Choroid plexus epithelial cell (primary cell): ENCODE measurements around the gene TNFRSF11A.

Experiments used
- DNase-seq: peaks from one replicate; pipeline ENCODE4 v3.0.0-alpha.2; 2010; ENCODE audit warnings: low read depth
- H3K4me3 ChIP-seq: 2 replicates; pipeline ENCODE4 v1.5.1; 2011; ENCODE audit warnings: low read depth, mild to moderate bottlenecking, control low read depth, low read length, moderate library complexity
- TF ChIP-seq, protein P1 (sequence below): conservative IDR thresholded peaks from 2 replicates; pipeline ENCODE4 v1.5.1; 2011; ENCODE audit warnings: low read depth, mild to moderate bottlenecking, control low read depth, inconsistent platforms, low read length, moderate library complexity

The TNFRSF11A gene

DNA sequence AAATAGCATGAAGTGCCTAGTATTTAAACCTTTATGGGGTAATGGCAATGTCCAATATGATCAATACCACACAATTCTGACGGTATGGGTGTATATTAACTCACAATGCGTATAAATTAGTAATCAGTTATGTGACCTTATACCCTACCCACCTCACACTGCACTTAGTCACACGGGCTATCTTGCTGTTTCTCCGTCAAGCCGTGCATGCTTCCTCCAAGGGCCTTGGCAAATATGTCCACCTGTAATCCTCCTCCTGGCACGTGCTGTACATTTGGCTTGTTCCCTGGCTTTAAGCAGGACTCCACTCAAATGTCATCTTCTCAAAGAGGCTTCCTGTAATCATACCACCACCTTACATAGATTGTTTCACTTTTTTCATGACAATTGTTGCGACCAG is 12.2 kb downstream of the TNFRSF11A start:
- no peak overlapping the region for H3K4me3 ChIP-seq
- TF ChIP-seq, protein P1, sequence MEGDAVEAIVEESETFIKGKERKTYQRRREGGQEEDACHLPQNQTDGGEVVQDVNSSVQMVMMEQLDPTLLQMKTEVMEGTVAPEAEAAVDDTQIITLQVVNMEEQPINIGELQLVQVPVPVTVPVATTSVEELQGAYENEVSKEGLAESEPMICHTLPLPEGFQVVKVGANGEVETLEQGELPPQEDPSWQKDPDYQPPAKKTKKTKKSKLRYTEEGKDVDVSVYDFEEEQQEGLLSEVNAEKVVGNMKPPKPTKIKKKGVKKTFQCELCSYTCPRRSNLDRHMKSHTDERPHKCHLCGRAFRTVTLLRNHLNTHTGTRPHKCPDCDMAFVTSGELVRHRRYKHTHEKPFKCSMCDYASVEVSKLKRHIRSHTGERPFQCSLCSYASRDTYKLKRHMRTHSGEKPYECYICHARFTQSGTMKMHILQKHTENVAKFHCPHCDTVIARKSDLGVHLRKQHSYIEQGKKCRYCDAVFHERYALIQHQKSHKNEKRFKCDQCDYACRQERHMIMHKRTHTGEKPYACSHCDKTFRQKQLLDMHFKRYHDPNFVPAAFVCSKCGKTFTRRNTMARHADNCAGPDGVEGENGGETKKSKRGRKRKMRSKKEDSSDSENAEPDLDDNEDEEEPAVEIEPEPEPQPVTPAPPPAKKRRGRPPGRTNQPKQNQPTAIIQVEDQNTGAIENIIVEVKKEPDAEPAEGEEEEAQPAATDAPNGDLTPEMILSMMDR, result no peak
- no peak for DNase-seq

DNA sequence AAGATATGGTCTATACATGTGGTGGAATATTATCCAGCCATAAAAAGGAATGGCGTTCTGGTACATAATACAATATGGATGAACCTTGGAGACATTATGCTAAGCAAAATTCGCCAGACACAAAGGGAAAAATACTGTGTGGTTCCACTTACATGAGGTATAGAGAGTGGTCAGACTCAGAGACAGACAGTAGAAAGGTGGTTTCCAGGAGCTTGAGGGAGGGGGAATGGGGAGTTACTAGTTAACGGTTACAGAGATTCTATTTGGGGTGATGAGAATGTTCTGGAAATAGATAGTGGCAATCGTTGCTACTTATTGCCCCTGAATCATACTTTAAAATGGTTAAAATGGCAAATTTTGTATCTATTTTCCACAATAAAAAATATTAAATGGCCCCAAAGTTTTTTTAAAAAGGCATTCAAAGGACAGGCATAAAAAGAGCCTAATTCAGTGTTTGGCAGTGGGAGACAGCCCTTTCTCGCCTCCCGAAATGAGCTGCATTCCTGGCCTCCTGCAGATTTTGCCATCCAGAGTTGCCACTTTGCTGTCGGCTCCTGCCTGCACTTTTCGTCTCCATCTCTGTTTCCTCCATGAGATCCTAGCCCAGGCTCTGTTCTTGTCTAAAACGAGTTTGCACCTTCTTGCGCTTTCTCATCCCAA is 13.5 kb downstream of the TNFRSF11A start:
- TF ChIP-seq, protein P1, result no peak
- H3K4me3 ChIP-seq, result no peak overlapping the region
- DNase-seq, result no peak

DNA sequence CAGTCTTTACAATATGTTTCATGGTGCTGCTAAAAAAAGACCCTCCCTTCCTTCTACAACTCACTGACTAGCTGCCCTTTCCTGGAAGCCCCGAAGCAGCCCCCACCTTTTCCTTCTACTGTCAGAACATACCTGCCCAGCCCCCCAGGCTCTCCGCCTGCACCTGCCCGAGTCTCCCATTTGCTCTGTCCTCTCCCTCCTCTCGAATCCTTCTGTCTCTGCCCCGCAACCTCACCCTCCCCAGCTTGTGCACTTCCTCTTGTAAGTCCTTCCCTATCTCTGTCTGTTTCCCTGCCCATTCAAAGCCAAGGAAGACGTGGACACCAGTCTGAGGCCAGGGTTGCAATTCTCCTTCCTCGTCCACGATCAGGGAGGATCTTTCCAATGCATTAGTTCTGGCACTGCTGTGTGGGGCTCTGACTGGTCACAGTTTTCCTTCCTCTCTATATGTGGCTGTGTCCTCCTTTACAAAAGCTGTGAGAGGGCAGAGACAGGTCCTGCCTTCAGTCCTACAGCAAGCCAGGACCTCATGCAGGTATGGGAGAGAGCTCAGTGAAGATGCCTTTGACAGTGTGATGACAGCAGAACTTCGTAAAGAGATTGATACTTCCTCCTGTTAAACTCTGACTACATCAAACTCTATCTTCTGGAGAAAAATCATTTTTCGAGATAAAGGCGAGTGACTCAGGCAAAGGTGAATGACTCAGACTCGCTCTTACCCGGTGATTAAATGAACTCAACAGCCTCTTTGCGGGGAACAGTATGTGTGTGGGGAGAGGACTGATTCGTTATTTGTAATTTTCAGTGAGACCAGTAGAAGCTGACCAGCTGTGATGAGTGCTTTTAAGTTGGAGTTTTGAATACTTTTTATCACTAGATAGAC is 14.2 kb downstream of the TNFRSF11A start:
- no peak overlapping the region for H3K4me3 ChIP-seq
- DNase-seq, result peak; percentile 68
- TF ChIP-seq, protein P1, result no peak

DNA sequence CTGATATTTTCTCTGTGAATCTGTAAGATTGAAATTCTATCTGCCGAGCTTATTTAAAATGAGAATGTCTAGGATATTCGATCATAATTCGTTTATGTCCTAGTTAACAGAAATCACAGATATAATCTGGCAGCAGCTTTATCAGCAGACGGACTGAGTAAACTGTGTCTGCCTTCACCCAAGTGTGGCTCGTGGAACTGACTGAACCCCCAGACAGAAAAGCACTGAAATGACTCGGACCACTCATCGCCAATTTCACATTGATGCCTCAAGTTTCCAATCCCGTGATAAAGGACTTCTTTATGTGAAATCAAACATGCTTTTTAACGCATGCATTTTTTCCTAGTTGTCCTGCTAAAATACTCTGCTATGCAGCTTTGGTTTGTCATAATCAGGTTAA is 15.9 kb downstream of the TNFRSF11A start:
- TF ChIP-seq, protein P1, result no peak

DNA sequence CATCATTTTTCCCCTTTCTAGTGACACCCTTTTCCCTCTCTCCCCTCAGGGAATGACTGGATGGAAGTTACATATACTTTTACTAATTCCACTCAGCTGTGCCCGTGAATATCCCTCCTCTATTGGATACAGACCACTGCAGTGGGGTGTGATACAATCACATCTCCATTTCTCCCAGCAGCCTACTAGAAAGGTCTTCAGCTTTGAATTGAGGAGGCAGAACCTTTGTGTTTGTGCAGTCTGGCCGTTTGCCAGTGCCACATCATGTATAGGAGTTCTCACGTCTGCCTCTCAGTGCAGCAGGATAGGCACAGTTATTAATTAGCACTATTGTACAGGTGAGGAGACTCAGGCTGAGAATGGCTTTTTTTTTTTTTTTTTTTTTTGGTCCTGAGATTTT is 16.4 kb downstream of the TNFRSF11A start:
- no peak overlapping the region for H3K4me3 ChIP-seq
- TF ChIP-seq, protein P1, result no peak
- DNase-seq, result no peak

More for the DNA sequence above, 15.9 kb downstream of the TNFRSF11A start:
- DNase-seq, result no peak
- no peak overlapping the region for H3K4me3 ChIP-seq

DNA sequence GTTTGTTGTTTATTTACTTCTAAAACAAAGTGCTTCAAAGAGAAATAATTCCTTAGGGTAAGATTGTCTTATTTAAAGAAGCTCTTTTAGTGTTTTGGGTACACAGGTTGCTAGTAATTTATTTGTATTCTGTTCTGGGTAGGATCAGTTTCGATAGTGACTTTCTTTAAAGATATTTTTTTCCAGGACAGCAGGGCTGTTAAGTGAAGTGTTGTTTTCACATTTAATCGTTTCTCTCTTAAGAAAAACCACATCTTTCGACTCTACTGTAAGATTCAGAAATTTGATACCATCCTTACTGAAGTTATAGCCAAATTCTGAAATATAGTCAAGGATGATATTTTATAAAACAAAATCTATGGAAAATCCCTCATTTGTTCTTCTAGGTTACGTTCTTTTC is 17.8 kb downstream of the TNFRSF11A start:
- H3K4me3 ChIP-seq, result no peak overlapping the region
- TF ChIP-seq, protein P1, result no peak
- DNase-seq, result no peak
